ENCODE measurements around the gene PILRB. TPM values are rescaled to one million over a fixed set of nuclear protein-coding genes. Genes with fewer than 3 reads are reported as not detected.
"Not testable (repeated sequence)": the region's sequence is repeated elsewhere in the genome, so short reads cannot be mapped to it uniquely, and the experiment has no call there.

The PILRB gene
- total RNA-seq, 1 experiment from 2014 or later, result 50.1 TPM

DNA sequence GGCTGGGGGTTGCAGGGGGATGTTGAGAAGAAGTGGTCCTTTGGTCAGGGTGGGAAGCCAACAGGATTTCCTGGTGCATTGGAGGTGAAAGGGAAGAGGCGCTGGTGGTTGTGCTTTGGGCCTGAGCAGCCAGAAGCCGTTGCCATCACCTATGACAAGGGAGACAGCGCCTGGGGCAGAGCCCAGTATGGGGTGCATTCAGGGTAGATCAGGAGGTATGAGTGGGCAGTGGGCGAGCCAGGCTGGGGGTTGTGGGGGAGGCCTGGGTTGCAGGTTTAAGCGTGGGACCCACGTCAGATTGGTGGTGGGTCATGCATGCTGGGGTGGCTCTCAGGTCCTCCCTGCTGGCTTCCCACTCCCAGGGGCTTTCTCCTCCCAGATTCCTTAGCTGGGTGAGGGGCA is 6.3 kb upstream of the PILRB start:
- Histone ChIP-seq H2BK5ac (ENCODE audit: insufficient read length, low read length) (no peak overlapping the region), H3K23me2 (ENCODE audit: insufficient read length, low read depth, low read length, poor library complexity, severe bottlenecking) (no peaks in the 10 kb centered on the region), H3K4ac (ENCODE audit: low read depth, low read length) (no peak overlapping the region), H2BK120ac (ENCODE audit: low read depth, low read length, poor library complexity, severe bottlenecking) (no peak overlapping the region), H3K9me3 (ENCODE audit: control insufficient read depth, low read depth, low read length) (no peaks in the 10 kb centered on the region), H3K79me1 (ENCODE audit: insufficient read depth, low read depth, low read length, poor library complexity, severe bottlenecking) (no peaks in the 10 kb centered on the region), H4K8ac (replicated peaks; ENCODE audit: insufficient read length, low read depth, low read length) (no peak overlapping the region), H4K91ac (ENCODE audit: insufficient read length, low read depth, low read length) (no peak overlapping the region), H3T11ph (ENCODE audit: low read length) (no peak overlapping the region), H3K9ac (ENCODE audit: extremely low read depth, insufficient read length, low read length) (no peak overlapping the region), H3K79me2 (ENCODE audit: insufficient read depth, low read length) (no peaks in the 10 kb centered on the region), H2BK20ac (ENCODE audit: low read depth, low read length, poor library complexity, severe bottlenecking) (no peak overlapping the region), H3K18ac (ENCODE audit: insufficient read length, low read depth, low read length) (no peak overlapping the region), H2AK5ac (ENCODE audit: insufficient read length, low read length) (no peak overlapping the region), H3K4me1 (ENCODE audit: insufficient read depth, low read length) (no peaks in the 10 kb centered on the region), H3K4me2 (ENCODE audit: insufficient read depth, insufficient read length, low read length) (no peak overlapping the region), H2BK12ac (ENCODE audit: insufficient read length, low read depth, low read length) (no peak overlapping the region), H4K5ac (ENCODE audit: insufficient read length, low read depth, low read length) (no peak overlapping the region), H3K14ac (ENCODE audit: insufficient read depth, low read length) (no peak overlapping the region), H4K20me1 (ENCODE audit: control insufficient read depth, insufficient read depth, insufficient read length) (no peaks in the 10 kb centered on the region), H3K23ac (ENCODE audit: insufficient read length, low read depth, low read length) (no peak overlapping the region), H3K56ac (ENCODE audit: insufficient read length, low read depth, low read length) (no peak overlapping the region), H3K27ac (ENCODE audit: insufficient read length, low read depth, low read length) (no peak overlapping the region), H2BK15ac (ENCODE audit: low read depth, low read length) (no peak overlapping the region), H2AFZ (ENCODE audit: low read length) (no peak overlapping the region), H3K27me3 (ENCODE audit: insufficient read depth, low read length) (no peaks in the 10 kb centered on the region)
- Mint-ChIP-seq H3K4me3 (peak overlapping the region in 1 of 2 experiments; percentile 59; a peak in 1 of 5 replicates), H3K27ac (peak overlapping the region in 2 of 3 experiments; percentile 16 to 75; a peak in 3 of 7 replicates), H3K36me3 (ENCODE audit: insufficient read depth in 1 of 3, low read depth in 3 of 3) (peaks cover 43 to 83% (median 74%) of the 10 kb centered on the region in 3 experiments; a peak in 6 of 7 replicates), H3K27me3 (ENCODE audit: low read depth) (no peaks in the 10 kb centered on the region), H3K9me3 (no peaks in the 10 kb centered on the region), H3K4me1 (no peaks in the 10 kb centered on the region)
- peak; percentile 17 for DNase-seq
- TF ChIP-seq, protein P1, sequence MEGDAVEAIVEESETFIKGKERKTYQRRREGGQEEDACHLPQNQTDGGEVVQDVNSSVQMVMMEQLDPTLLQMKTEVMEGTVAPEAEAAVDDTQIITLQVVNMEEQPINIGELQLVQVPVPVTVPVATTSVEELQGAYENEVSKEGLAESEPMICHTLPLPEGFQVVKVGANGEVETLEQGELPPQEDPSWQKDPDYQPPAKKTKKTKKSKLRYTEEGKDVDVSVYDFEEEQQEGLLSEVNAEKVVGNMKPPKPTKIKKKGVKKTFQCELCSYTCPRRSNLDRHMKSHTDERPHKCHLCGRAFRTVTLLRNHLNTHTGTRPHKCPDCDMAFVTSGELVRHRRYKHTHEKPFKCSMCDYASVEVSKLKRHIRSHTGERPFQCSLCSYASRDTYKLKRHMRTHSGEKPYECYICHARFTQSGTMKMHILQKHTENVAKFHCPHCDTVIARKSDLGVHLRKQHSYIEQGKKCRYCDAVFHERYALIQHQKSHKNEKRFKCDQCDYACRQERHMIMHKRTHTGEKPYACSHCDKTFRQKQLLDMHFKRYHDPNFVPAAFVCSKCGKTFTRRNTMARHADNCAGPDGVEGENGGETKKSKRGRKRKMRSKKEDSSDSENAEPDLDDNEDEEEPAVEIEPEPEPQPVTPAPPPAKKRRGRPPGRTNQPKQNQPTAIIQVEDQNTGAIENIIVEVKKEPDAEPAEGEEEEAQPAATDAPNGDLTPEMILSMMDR (conservative IDR thresholded peaks at IDR 0.05), result no peak
- no CpG with 5 or more reads among the region's 6 CpGs for WGBS (ENCODE audit: extremely low coverage, insufficient read length, low lambda C conversion rate)

DNA sequence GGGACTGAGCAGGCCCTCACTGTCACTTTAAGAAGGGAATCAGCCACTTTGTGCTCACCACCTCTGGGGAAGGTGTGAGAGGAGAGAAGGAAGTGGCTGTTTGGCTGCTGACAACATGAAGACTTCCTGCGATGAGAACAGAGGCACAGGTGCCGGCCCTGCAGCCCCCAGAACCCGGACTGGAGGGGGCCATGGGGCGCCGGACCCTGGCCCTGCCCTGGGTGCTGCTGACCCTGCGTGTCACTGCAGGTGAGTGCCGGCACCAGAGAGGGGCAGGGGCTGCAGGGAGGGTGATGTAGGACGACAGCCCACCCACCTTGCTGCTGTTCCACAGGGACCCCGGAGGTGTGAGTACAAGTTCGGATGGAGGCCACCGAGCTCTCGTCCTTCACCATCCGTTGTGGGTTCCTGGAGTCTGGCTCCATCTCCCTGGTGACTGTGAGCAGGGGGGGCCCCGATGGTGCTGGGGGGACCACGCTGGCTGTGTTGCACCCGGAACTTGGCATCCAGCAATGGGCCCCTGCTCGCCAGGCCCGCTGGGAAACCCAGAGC is 5.6 kb upstream of the PILRB start:
- H3K27me3 Mint-ChIP-seq (ENCODE audit: low read depth); H3K27ac Mint-ChIP-seq; H2AK5ac ChIP-seq (ENCODE audit: insufficient read length, low read length); H4K5ac ChIP-seq (ENCODE audit: insufficient read length, low read depth, low read length); H2BK5ac ChIP-seq (ENCODE audit: insufficient read length, low read length); H2BK15ac ChIP-seq (ENCODE audit: low read depth, low read length); H3K23me2 ChIP-seq (ENCODE audit: insufficient read length, low read depth, low read length, poor library complexity, severe bottlenecking); H3K4me1 ChIP-seq (ENCODE audit: insufficient read depth, low read length); H2BK20ac ChIP-seq (ENCODE audit: low read depth, low read length, poor library complexity, severe bottlenecking); H4K91ac ChIP-seq (ENCODE audit: insufficient read length, low read depth, low read length); H3K27me3 ChIP-seq (ENCODE audit: insufficient read depth, low read length); H3K14ac ChIP-seq (ENCODE audit: insufficient read depth, low read length); H3K9me3 Mint-ChIP-seq; H3K79me1 ChIP-seq (ENCODE audit: insufficient read depth, low read depth, low read length, poor library complexity, severe bottlenecking); H3K4me2 ChIP-seq (ENCODE audit: insufficient read depth, insufficient read length, low read length); H3K56ac ChIP-seq (ENCODE audit: insufficient read length, low read depth, low read length); H4K8ac ChIP-seq (replicated peaks; ENCODE audit: insufficient read length, low read depth, low read length); H3K18ac ChIP-seq (ENCODE audit: insufficient read length, low read depth, low read length); H3K4me1 Mint-ChIP-seq; H2AFZ ChIP-seq (ENCODE audit: low read length); H3K9ac ChIP-seq (ENCODE audit: extremely low read depth, insufficient read length, low read length); H2BK12ac ChIP-seq (ENCODE audit: insufficient read length, low read depth, low read length); H3T11ph ChIP-seq (ENCODE audit: low read length); H3K27ac ChIP-seq (ENCODE audit: insufficient read length, low read depth, low read length); H3K4ac ChIP-seq (ENCODE audit: low read depth, low read length); H3K4me3 Mint-ChIP-seq; H3K79me2 ChIP-seq (ENCODE audit: insufficient read depth, low read length); H3K23ac ChIP-seq (ENCODE audit: insufficient read length, low read depth, low read length); H3K9me3 ChIP-seq (ENCODE audit: control insufficient read depth, low read depth, low read length); H2BK120ac ChIP-seq (ENCODE audit: low read depth, low read length, poor library complexity, severe bottlenecking); H4K20me1 ChIP-seq (ENCODE audit: control insufficient read depth, insufficient read depth, insufficient read length): not testable (repeated sequence)
- no CpG with 5 or more reads among the region's 18 CpGs for WGBS (ENCODE audit: extremely low coverage, insufficient read length, low lambda C conversion rate)
- peaks cover 40 to 82% (median 72%) of the 10 kb centered on the region in 3 experiments; a peak in 6 of 7 replicates for H3K36me3 Mint-ChIP-seq (ENCODE audit: insufficient read depth in 1 of 3, low read depth in 3 of 3)
- peak; percentile 14 for DNase-seq

All from H9 (cell line).